SK-N-DZ (cell line): ENCODE data around the gene DLG5.

Experiments used
- DNase-seq: peaks from one replicate; pipeline ENCODE4 v3.0.0-alpha.2; 2015; ENCODE audit warnings: low spot score

Gene DLG5

DNA sequence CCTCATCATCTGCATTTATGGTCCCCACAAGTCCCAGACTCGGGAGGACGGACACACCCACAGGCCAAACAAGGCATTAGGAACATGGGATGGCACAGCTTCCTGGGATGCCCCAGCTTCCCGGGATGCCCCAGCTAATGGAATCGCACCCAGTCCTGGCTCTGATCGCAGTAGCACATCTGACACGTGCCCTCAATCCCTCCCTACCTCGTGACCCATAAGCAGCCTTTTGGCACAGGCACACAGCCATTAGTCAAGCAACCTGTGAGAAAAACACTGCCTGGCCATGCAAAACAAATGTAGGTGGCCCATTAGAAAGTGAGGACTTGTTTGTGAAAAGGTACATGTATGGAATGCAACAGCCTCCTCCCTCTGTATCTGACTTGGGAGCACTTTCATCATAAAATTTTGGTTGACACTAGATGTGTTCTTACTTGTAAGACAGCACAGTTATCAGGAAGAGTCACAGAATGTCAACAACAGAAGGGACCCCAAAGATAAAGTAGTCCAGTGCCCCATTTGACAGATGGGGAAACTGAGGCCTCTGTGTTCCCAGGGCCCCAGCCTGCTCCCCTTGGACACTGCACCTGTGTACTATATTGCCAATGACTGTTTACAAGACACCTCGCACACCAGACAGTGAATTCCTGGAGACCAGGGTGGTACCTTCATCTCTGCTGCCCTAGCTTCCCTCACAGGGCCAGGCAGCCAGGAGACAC is 34.4 kb downstream of the DLG5 start:
- no peak for DNase-seq

DNA sequence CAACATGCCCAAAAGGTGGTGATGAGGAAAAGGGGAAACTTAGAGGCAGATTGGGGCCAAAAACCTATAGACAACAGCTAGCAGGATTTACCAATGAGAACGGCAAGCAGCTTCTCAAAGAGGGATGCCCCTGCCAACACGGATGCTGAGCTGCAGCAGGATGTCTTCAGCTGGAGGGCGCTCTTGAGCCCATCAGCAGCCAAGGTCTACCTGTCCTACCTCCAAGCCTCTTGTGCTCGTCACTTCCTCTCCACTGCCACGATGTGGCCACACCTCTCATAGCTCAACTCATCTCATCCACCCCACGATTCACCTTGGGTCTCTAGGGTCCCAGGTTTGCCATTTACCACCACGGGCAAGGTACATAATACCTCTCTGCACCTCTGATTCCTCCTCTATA is 36.5 kb downstream of the DLG5 start:
- DNase-seq, result no peak

DNA sequence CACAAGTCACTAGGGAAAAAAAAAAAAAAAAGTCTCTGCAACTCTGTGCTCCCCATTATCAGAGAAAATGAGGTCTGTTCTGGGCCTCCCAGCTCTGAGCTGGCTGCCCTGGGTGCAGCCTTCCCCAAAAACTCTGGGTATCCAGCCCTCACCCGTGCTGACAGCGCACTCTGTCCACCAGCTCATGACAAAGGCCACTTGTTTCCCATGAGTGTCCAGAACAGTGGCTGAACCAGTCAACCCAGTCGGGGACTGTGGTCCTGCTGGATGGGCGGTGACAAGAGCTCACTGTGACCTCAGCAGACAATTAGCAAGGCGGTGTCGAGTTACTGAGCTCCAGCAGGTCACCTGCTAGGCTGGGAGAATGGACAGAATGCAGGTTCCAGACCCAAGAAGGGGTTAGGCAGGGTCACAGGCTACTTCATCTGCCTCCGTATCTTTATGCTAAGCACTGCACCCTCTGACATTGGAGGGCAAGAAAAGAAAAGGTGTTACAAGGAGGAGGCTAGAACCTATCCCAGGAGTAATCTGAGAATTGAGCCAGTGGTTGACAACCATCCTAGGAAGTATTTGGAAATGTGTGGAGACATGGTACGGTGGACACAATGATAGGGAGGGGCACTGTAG is 37.2 kb downstream of the DLG5 start:
- DNase-seq, result peak; percentile 56

DNA sequence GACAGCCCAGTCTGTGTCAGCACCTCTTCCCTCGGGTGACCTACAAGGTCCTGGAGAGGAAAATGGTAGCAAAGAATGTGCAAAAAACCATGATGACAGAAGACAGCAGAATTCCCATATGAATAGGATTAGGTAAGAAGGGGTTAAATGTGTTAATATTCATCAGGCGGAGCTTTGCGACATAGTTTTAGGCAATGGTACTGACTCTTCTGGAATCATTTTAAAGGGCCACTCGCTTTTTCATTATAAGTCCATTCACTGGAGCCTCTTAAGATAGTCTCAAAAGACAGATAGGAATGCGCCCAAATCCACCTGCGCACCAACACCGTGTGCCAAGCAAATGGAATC is 38.2 kb downstream of the DLG5 start:
- no peak for DNase-seq

DNA sequence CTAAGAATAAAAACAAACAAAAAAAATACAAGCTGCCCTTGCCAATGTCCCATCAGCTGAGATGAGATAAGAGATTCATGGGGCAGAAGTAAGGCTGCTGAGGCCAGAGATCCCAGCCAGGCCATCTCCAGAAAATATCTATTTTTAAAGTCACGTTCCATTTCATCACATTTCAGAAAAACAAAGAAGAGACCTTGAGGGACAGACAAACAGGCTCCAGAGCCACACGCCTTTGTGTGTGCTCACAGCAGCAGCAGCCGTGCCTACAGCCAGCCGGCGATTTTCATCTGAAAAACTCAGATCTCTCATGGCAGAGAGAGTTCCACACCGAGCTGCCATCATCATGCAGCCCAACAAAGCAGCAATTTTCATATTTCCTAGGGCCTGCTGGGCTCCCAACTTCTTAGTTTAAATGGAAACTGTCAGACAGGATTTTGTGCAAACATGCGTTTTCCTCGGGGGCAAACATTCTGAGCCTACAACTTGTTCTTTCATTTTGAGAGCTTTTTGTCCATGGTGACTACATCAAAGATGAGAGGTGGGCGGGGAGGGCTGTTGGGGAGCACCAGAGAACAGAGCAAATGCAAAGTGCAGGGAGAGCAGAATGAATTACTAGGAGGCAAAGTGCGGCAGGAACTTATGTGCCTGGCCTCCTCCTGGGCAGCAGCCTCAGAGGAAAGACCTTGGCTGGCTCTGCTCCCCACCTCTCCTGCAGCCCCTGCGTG is 38.8 kb downstream of the DLG5 start:
- no peak for DNase-seq

DNA sequence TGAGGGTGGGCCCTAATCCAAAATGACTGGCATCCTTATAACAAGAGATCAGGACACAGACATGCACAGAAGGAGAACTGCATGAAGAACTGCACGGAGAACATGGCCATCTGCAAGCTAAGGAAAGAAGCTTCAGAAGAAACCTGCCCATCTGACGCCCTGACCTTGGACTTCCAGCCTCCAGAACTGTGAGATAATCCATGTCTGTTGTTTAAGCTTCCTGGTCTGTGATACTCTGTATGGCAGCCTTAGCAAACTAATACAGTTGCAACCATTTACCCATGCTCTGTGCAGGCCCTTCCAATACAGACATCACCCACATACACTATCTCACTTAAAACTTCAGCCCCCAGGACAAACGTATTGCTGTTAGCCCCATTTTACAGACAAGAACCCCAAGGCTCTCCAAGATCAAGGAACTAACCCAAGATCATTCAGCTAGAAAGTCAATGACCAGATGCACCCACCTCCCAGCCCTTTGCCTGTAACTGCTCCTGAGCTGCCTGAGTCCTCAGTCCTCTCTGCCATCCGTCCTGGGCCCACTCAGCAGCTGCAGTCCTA is 39.7 kb downstream of the DLG5 start:
- no peak for DNase-seq

DNA sequence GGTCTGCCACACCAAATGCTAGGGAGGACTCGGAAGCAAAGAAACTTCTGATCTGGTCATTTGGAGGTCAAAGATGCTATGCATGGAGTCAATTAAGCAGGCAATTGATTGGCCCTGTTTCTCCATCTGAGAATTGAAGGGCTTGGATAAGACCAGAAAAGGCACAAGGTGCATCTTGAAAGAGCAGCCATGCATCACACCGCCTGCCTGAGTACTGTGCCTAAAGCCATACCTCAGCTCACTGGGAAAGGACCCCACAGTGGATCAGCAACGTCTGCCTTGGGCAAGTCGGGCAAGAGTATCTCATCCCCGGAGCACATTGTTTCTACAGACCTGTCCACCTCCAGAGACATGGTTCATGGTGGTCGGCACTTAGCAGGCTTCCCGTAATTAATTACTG is 42.4 kb downstream of the DLG5 start:
- no peak for DNase-seq

DNA sequence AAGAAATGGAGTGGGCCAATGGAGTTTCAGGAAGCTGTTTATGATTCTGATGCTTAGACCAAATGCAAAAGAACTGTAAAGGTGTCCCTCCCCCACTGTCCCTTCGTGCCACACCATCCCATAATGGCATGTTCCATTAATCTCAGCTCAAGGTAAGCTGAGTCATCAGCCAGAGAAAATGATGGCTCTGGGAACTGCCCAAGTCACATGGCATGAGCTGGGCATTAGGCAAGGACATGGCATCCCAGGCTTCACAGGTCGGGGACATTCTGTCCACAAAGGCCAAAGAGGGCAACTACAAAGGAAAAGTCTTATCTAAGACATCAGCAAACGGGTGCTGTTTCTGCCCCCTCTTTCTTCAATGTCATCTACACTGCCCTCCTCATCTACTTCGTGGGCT is 44.9 kb downstream of the DLG5 start:
- DNase-seq, result no peak

DNA sequence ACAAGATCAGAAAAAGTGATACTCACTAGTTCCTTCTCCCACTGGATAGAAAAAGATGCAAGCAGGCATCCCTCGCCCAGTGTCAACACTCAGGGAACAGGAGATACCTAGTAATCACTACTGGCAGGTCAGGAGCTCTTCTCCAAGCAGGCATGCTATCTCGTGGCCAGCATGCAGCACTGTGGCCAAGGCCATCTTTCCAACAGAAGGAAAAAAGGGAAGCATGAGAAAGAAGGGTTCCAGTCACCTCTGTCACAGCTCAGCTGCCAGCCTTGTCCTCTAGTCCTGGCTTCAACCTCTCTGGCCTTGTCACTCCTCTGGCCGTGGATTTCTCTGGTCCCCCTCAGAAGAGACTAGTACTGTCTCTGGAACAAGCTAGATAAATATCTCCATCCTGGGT is 45.3 kb downstream of the DLG5 start:
- DNase-seq, result no peak

DNA sequence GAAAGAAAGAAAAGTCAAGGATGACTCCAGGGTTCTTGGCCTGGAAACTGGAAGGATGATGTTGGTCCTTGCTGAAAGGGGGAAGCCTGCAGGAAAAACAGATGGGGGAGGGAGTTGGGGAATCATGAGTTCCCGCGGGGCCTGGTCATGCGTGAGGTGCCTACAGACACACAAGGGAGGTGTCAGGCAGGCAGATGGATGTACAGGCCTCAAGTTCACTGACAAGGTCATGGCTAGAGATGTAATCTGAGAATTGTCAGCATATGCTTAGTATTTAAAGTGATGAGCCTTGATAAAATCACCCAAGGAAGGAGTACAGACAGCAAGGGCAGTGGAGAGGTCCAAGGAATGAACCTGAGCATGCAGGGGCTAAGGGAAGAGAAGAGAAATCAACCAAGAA is 46.8 kb downstream of the DLG5 start:
- DNase-seq, result peak; percentile 73

DNA sequence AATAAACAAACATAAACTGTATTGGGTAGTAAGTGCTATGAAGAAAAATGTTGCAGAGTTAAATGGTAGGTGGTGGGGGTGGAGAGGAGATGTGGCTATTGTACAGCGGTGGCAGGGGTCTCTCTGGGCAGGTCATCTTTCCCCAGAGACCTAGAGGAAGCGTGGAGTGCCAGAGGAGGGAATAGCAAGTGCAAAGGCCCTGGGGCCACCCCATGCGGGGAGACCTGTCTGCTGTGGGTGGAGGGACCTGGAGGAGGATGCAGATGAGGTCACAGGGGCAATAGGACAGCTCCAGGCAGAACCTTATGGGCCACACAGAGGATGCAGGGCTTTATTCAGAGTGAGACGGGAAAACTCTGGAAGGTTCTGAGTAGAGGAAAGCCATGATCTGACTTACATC is 47.5 kb downstream of the DLG5 start:
- DNase-seq, result no peak

DNA sequence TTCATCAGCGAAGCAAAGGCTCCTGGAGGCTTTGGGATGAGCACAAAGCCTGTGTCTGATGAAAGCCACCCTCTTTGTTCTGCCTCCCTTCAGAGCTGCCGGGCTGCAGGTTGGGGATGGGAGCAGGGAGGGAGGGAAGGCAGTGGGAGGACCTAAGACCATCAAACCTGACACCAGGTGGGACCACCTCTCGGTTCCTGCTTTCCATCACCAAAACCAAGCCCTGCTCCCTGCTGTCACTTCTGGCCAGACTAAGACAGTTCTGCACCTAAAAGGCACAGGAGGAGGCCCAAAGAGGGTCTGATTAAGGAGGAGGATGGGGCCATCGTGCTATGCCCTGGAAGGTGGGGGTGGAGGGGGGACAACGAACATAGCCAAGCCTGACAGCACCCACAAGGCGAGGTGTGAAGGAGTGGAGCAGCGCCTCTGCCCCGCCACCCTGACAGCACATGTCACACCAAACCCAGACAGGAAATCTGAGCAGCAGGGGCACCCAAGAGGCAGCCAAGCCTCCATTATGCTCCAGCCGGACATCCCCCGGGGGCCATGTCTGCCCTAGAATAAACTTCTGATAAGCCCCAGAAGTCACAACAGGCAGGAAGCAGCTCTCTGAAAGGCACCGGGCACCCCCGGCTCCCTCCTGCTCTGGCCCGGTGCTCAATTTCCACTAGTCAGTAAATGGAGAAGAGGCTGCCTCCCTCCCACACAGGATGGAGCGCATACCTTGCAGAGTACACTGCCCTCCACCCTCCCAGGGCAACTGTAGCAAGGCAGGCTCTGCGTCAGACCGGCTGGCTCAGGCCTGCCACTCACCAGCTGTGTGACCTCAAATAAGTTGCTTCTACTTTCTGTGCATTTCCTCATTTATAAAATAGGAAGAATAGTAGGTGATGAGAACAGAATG is 48.9 kb downstream of the DLG5 start:
- no peak for DNase-seq

DNA sequence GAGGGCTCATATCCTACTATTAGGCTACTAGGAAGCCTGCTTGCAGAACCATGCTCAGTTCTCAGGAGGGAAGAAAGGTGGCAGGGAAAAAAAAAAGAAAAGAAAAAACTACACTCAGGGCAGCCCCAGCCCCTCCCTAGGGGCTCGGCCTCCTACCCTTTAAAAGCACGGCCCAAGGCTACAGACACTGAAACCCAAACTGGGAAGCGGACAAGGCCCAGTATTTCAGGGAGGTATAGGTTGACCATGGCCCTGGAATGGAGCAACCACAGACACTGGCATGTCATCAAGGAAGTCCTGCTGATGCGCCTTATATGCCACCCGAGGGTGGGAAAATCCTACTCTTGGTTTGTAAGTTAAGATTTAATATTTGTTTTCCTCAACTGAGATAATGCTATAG is 50.8 kb downstream of the DLG5 start:
- no peak for DNase-seq

DNA sequence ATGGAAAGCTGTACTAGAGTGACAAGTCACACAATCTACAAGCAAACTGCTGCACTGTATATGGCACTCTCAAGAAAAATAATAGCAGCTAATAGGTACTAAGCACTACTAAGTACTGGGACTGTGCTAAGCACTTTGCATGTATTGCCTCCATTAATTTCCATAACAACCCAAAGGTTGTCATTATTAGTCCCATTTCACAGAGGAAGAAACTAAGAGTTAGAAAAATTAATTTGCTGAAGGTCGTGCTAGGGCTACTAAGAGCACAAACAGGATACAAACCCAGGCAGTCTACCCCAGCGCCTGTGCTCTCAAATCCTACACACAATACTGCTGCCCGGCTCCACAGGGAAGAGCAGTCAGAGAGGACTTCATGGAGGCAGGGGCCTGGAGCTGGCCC is 51.7 kb downstream of the DLG5 start:
- no peak for DNase-seq

DNA sequence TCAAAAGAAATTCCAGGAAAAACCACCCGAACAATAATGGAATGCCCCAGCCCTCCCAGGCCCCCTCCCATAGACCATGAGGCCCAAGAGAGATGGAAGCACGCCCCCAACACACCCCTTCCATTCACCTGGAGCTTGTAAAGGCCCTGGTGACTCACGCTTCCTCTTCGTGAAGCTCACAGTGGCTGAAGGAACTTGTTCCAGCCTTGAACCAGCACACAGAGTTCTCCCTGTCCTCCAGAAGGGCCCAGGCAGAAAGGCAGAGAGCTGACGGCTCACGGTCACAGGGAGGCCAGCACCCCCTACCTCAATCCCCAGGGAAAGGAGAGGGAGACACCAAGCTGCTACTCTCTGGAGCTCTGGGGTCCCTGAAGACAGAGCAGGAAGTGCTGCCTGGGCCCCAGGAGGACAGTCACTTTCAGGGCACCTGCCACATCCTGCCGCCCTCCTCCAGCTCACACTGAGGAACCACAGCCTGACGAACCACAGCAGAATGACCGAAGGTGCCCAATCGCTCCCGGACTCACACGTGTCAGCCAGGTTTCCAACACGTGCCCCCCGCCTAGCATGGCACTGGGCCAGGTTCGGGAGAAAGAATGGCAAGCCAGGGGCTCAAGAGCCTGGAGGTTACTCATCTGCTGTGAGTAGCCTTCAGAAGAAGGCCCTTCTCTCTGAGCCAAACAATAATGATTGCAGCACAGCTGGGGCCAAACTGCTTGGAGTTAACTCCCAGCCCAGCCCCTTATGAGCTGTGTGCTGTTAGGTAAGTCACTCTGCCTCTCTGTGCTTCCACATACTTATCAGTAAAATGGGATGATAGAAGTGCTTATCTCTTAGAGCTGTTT is 52.8 kb downstream of the DLG5 start:
- no peak for DNase-seq

DNA sequence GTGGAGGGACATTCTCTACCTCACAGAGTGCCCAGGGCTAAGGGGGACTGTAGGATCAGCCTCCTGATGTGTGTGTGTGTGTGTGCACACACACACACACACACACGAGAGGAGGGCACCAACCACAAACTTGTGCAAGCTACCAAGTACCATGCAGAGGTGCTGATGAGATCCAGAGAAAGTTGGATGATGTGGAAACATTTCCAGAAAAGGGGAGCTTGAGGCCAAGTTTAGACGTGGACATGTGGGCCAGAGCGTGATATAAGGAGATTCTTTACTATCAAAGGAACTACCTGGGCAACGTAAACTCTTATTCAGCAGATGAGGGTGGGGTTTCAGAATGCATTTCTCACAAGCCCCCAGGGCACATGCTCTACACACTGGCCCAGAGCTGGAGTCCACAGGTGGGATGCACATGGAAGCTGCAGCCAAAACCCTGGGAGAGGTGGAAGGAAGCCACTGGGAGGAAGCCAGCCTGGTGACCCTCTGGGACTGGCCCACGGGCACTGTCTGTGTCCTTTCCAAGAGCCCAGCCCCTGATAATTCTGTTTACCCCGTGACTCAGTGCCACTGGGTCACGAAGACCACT is 53.5 kb downstream of the DLG5 start:
- no peak for DNase-seq

DNA sequence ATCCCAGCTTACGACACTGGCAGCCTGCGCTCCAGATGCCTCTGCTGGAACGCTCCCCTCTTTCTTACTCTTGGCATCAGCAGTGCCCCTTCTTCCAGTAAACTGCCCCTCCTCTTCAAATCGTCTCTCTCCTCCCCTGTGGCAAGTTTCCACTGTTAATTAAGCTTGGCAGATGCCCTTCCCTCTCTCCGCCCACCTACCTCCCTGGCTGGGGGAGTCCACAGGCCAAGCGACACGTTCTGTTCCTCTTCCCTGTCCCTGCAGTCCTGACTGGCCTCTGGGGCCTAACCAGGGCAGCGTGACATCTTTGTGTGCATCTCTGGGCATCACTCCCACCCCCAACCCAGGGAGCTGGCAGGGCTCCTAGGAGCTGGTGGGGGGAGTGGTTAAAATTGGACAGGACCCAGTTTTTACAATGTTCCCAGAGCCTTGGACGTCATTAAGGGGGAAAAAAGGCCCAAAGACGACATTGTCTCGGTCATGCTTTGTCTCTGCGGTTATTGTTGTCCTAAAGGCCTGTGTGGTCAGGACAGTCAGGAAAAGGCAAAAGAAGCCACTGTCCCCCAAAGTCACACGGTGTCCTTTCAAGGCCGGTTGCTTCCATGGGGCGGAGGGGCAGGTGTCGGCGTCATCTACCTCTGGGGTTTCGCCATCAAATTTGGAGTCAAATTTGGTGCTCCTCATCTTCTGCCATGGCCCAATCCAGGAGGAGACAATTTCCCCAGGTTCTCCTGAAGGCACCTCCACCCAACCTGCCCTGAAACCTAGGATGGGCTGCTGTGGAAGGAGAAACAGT is 54.2 kb downstream of the DLG5 start:
- DNase-seq, result no peak

DNA sequence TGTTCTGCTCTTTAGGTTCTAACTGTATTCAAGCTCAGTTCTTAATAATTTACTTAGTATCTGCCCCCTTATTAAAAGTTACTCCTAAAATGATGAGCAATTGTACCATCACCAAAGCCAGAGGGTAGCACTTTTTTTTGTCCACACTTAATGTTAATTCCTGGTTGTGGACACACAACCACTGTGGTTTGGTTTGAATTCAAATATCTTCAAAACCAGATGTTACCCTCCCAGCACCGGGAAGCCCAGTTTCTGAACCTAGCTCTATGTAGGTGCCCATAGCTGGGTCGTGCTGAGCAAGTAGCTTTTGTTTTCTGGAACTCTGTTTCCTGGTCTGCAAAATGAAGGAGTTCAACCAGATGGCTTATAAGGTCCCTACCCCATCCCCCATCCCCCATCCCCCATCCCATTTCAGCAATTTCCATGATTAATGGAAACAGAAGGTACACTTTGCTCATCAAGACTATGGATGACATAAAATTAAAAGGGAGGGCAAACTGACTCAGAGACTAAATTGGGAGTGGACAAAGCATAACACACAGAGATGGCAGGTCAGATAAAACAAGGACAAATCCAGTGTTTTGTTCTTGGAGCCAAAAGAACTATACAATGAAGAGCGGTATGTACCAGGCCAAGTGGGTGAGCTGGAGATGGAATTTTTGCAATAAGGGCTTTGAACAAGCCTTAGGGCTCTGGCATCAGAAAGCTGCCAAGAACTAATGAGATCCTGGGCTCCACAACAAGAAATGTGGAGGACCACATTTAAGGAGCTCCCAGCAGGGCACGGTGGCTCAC is 56.7 kb downstream of the DLG5 start:
- no peak for DNase-seq

DNA sequence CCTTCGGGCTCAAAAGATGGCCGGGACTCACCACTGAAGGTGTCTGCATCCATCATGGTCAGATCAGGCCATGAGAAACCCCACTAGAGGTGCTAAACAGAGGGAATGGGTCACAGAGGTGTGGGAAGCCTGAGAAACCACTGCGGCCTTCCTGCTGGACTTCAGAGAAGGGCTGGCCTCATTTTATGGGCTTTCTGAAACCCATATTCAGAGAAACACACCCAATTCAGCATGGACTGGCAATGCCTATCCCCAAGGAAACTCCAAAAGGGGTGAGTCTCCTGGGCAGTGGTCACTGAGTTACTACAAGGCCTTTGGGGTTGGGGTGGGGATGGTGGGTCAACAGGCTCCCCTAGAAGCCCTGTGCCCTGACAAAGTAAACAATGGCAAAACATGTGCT is 58.0 kb downstream of the DLG5 start:
- DNase-seq, result no peak
